ENCODE measurements around the gene MEA1.

The MEA1 gene

GRCh38 chr6:42962096-42962495 is 51.6 kb downstream of the MEA1 start (continued):
- no peak for TF ChIP-seq PRDM2 (tag by site-specific recombination; IDR thresholded peaks at IDR 0.05; ENCODE audit: borderline replicate concordance)
